Naive thymus-derived CD4-positive, alpha-beta T cell (primary cell): ENCODE results near the gene COMMD8. TPM values are rescaled to one million over a fixed set of nuclear protein-coding genes. Genes with fewer than 3 reads are reported as not detected.

Source experiments
- ATAC-seq: fragments of 150-1000 bp; cut with Tn5 transposase; 2 replicates; pipeline ENCODE4 v1.10.0; 2021; ENCODE audit warnings: mild to moderate bottlenecking, moderate library complexity
- CTCF ChIA-PET: fragments of 350-600 bp; sonication (Branson Sonifier 250); formaldehyde crosslinking; loops from one replicate; lab custom pipeline; 2021; ENCODE audit warnings: antibody characterized with exemption; lab: Charles Lee
- POLR2A ChIA-PET: fragments of 350-600 bp; sonication (Branson Sonifier 250); formaldehyde crosslinking; loops from one replicate; lab custom pipeline; 2021; ENCODE audit warnings: antibody characterized with exemption, inconsistent platforms; lab: Charles Lee
- DNase-seq, 9 donors: peaks; one replicate each; pipeline versions ENCODE4 v3.0.0 to v3.0.0-alpha.2; 2020 to 2022; ENCODE audit warnings: mixed read lengths in 1 of 9
- H3K27ac ChIP-seq: one replicate; pipeline ENCODE4 v1.7.0; 2013; ENCODE audit warnings: mild to moderate bottlenecking, low read depth, low read length, moderate library complexity
- H3K27me3 ChIP-seq, 2 donors: one replicate each; pipeline ENCODE4 v1.7.0; 2013; ENCODE audit warnings: low read length in 2 of 2, mild to moderate bottlenecking in 2 of 2, moderate library complexity in 2 of 2; ENCODE audit not compliant: control insufficient read depth in 2 of 2, insufficient read depth in 2 of 2
- H3K36me3 ChIP-seq, 3 experiments: 1 replicate in 2 of 3; 2 replicates in 1 of 3; pipeline ENCODE4 v1.7.0; 2013; ENCODE audit warnings: low read length in 3 of 3, mild to moderate bottlenecking in 3 of 3, moderate library complexity in 1 of 3; ENCODE audit not compliant: insufficient read depth in 3 of 3, control insufficient read depth in 2 of 3
- H3K4me1 ChIP-seq, 2 donors: one replicate each; pipeline ENCODE4 v1.7.0; 2013; ENCODE audit warnings: low read length in 2 of 2, mild to moderate bottlenecking in 2 of 2, moderate library complexity in 1 of 2; ENCODE audit not compliant: control insufficient read depth in 2 of 2, insufficient read depth in 2 of 2
- H3K4me3 ChIP-seq: 2 replicates; pipeline ENCODE4 v1.7.0; 2013; ENCODE audit warnings: mild to moderate bottlenecking, low read length
- H3K9me3 ChIP-seq, 3 experiments: 1 replicate in 2 of 3; 2 replicates in 1 of 3; pipeline ENCODE4 v1.7.0; 2013; ENCODE audit warnings: low read length in 3 of 3; ENCODE audit not compliant: control insufficient read depth in 2 of 3
- H3K27ac Mint-ChIP-seq, 9 donors: one replicate each; pipeline ENCODE4 v1.8.0; 2020 to 2022; ENCODE audit warnings: mixed read lengths in 9 of 9, mild to moderate bottlenecking in 8 of 9, moderate library complexity in 5 of 9, inconsistent platforms in 2 of 9
- H3K27me3 Mint-ChIP-seq, 5 donors: one replicate each; pipeline ENCODE4 v1.8.0; 2021 to 2022; ENCODE audit warnings: mixed read lengths in 5 of 5, mild to moderate bottlenecking in 1 of 5
- H3K36me3 Mint-ChIP-seq, 5 donors: one replicate each; pipeline ENCODE4 v1.8.0; 2020 to 2022; ENCODE audit warnings: mixed read lengths in 5 of 5, mild to moderate bottlenecking in 3 of 5, inconsistent platforms in 1 of 5
- H3K4me1 Mint-ChIP-seq, 7 donors: one replicate each; pipeline ENCODE4 v1.8.0; 2020 to 2022; ENCODE audit warnings: mixed read lengths in 7 of 7, mild to moderate bottlenecking in 3 of 7, inconsistent platforms in 1 of 7
- H3K4me3 Mint-ChIP-seq, 10 donors: one replicate each; pipeline ENCODE4 v1.8.0; 2020 to 2022; ENCODE audit warnings: mild to moderate bottlenecking in 10 of 10, mixed read lengths in 10 of 10, moderate library complexity in 6 of 10, inconsistent platforms in 2 of 10
- H3K9me3 Mint-ChIP-seq, 11 donors: one replicate each; pipeline ENCODE4 v1.8.0; 2020 to 2022; ENCODE audit warnings: mixed read lengths in 11 of 11, mild to moderate bottlenecking in 4 of 11, inconsistent platforms in 1 of 11, moderate library complexity in 1 of 11
- intact Hi-C, 2 donors: fragments of 100-400 bp; cut with micrococcal nuclease; formaldehyde crosslinking; loops; one replicate each; pipeline ENCODE4 v1.15.1; 2023
- polyA plus RNA-seq, 2 donors: library from polyadenylated mRNA; unstranded; fragments of 300-500 nt; fragmentation: Illumina TruSeq; gene quantifications; one replicate each; pipeline ENCODE4 v1.2.3, GENCODE V29; 2021
- total RNA-seq, 6 experiments: library from RNA in 5 of 6; stranded (reverse) in 5 of 6; gene quantifications; 1 replicate in 5 of 6; 2 replicates in 1 of 6; pipeline ENCODE4 v1.2.3 and lab custom pipeline; 2021 to 2026

COMMD8 gene
- total and polyA plus RNA-seq, 7 experiments from 2014 or later = 8.4 to 48.5 (median 17.4) TPM

- ATAC-seq (no peak), DNase-seq (no peak)
- Histone ChIP-seq H3K27me3 (no peaks in the 10 kb centered on the region), H3K9me3 (no peaks in the 10 kb centered on the region), H3K4me1 (no peaks in the 10 kb centered on the region), H3K36me3 (no peaks in the 10 kb centered on the region), H3K4me3 (no peak overlapping the region), H3K27ac (no peak overlapping the region)
- intact Hi-C loops = no loop called here
- no peaks in the 10 kb centered on the region for H3K27me3 Mint-ChIP-seq
- peak overlapping the region in 2 of 10 donors; percentile 7 to 29 for H3K4me3 Mint-ChIP-seq
- CTCF ChIA-PET = no interaction called here
- POLR2A ChIA-PET = no interaction called here
- peaks cover 0 to 38% (median 4%) of the 10 kb centered on the region in 5 donors for H3K36me3 Mint-ChIP-seq
- H3K4me1 Mint-ChIP-seq = peaks cover 5 to 20% (median 9%) of the 10 kb centered on the region in 7 donors
- H3K9me3 Mint-ChIP-seq = no peaks in the 10 kb centered on the region
- peak overlapping the region in 2 of 9 donors; percentile 22 to 57 for H3K27ac Mint-ChIP-seq
Observed at GRCh38 chr4:47442980-47443379, 20.5 kb downstream of the COMMD8 start.

GRCh38 chr4:47434931-47435330 is 28.6 kb downstream of the COMMD8 start:
- no peaks in the 10 kb centered on the region for H3K4me1 ChIP-seq
- no peaks in the 10 kb centered on the region for H3K27me3 ChIP-seq
- intact Hi-C loops = no loop called here
- POLR2A ChIA-PET = no interaction called here
- DNase-seq = no peak
- peaks cover 0 to 5% (median 0%) of the 10 kb centered on the region in 5 donors for H3K36me3 Mint-ChIP-seq
- peaks cover 0 to 3% (median 0%) of the 10 kb centered on the region in 11 donors for H3K9me3 Mint-ChIP-seq
- no peak for ATAC-seq
- no peaks in the 10 kb centered on the region for H3K9me3 ChIP-seq
- no peak overlapping the region for H3K4me3 ChIP-seq
- H3K4me1 Mint-ChIP-seq = no peaks in the 10 kb centered on the region
- H3K27ac Mint-ChIP-seq = no peak overlapping the region
- H3K27me3 Mint-ChIP-seq = peaks cover 0 to 15% (median 0%) of the 10 kb centered on the region in 5 donors
- no peaks in the 10 kb centered on the region for H3K36me3 ChIP-seq
- CTCF ChIA-PET = no interaction called here
- no peak overlapping the region for H3K27ac ChIP-seq
- no peak overlapping the region for H3K4me3 Mint-ChIP-seq

- no peak overlapping the region for H3K27ac ChIP-seq
- H3K27me3 ChIP-seq = no peaks in the 10 kb centered on the region
- ChIA-PET POLR2A (no interaction called here), CTCF (interaction anchor here (0.6 kb wide), 1 partner anchor 131 kb away, joined by 6 read pairs; no protein-coding TSS in a partner anchor)
- H3K27ac Mint-ChIP-seq = no peak overlapping the region
- no peaks in the 10 kb centered on the region for H3K4me1 ChIP-seq
- H3K4me3 ChIP-seq = no peak overlapping the region
- ATAC-seq = no peak
- no peaks in the 10 kb centered on the region for H3K9me3 ChIP-seq
- no peaks in the 10 kb centered on the region for H3K36me3 ChIP-seq
- H3K4me3 Mint-ChIP-seq = no peak overlapping the region
- H3K36me3 Mint-ChIP-seq = peaks cover 0 to 5% (median 0%) of the 10 kb centered on the region in 5 donors
- peaks cover 0 to 4% (median 0%) of the 10 kb centered on the region in 11 donors for H3K9me3 Mint-ChIP-seq
- intact Hi-C loops = no loop called here
- no peak for DNase-seq
- peaks cover 0 to 16% (median 0%) of the 10 kb centered on the region in 5 donors for H3K27me3 Mint-ChIP-seq
- no peaks in the 10 kb centered on the region for H3K4me1 Mint-ChIP-seq
Observed at GRCh38 chr4:47432749-47433148, 30.8 kb downstream of the COMMD8 start.

- Mint-ChIP-seq H3K4me3 (no peak overlapping the region), H3K27me3 (peaks cover 0 to 11% (median 7%) of the 10 kb centered on the region in 5 donors), H3K4me1 (no peaks in the 10 kb centered on the region), H3K36me3 (no peaks in the 10 kb centered on the region), H3K9me3 (peaks cover 0 to 1% (median 0%) of the 10 kb centered on the region in 11 donors), H3K27ac (no peak overlapping the region)
- H3K27me3 ChIP-seq = no peaks in the 10 kb centered on the region
- no peaks in the 10 kb centered on the region for H3K36me3 ChIP-seq
- intact Hi-C loops = no loop called here
- H3K4me1 ChIP-seq = no peaks in the 10 kb centered on the region
- no peak for DNase-seq
- no peak for ATAC-seq
- no peak overlapping the region for H3K27ac ChIP-seq
- no peaks in the 10 kb centered on the region for H3K9me3 ChIP-seq
- CTCF ChIA-PET = no interaction called here
- POLR2A ChIA-PET = no interaction called here
- no peak overlapping the region for H3K4me3 ChIP-seq
Observed at GRCh38 chr4:47427935-47428334, 35.6 kb downstream of the COMMD8 start.

GRCh38 chr4:47425628-47426027 is 37.9 kb downstream of the COMMD8 start:
- Mint-ChIP-seq H3K36me3 (no peaks in the 10 kb centered on the region), H3K27me3 (peaks cover 9 to 19% (median 12%) of the 10 kb centered on the region in 5 donors), H3K4me3 (no peak overlapping the region), H3K9me3 (peaks cover 0 to 1% (median 0%) of the 10 kb centered on the region in 11 donors), H3K4me1 (no peaks in the 10 kb centered on the region), H3K27ac (no peak overlapping the region)
- H3K36me3 ChIP-seq = no peaks in the 10 kb centered on the region
- H3K27ac ChIP-seq = no peak overlapping the region
- POLR2A ChIA-PET = no interaction called here
- intact Hi-C loops = no loop called here
- H3K27me3 ChIP-seq = no peaks in the 10 kb centered on the region
- ATAC-seq = no peak
- CTCF ChIA-PET = no interaction called here
- no peak for DNase-seq
- no peak overlapping the region for H3K4me3 ChIP-seq
- no peaks in the 10 kb centered on the region for H3K4me1 ChIP-seq
- no peaks in the 10 kb centered on the region for H3K9me3 ChIP-seq

- H3K27me3 ChIP-seq = no peaks in the 10 kb centered on the region
- H3K27ac Mint-ChIP-seq = no peak overlapping the region
- H3K4me1 ChIP-seq = no peaks in the 10 kb centered on the region
- ChIA-PET CTCF (no interaction called here), POLR2A (no interaction called here)
- H3K9me3 ChIP-seq = no peaks in the 10 kb centered on the region
- ATAC-seq = no peak
- DNase-seq = no peak
- H3K9me3 Mint-ChIP-seq = peaks cover 0 to 2% (median 0%) of the 10 kb centered on the region in 11 donors
- no peaks in the 10 kb centered on the region for H3K36me3 ChIP-seq
- no peak overlapping the region for H3K4me3 ChIP-seq
- no peaks in the 10 kb centered on the region for H3K4me1 Mint-ChIP-seq
- H3K27me3 Mint-ChIP-seq = peaks cover 3 to 23% (median 18%) of the 10 kb centered on the region in 5 donors
- intact Hi-C loops = no loop called here
- H3K36me3 Mint-ChIP-seq = no peaks in the 10 kb centered on the region
- no peak overlapping the region for H3K27ac ChIP-seq
- no peak overlapping the region for H3K4me3 Mint-ChIP-seq
Observed at GRCh38 chr4:47419296-47419695, 44.2 kb downstream of the COMMD8 start.

GRCh38 chr4:47418147-47418546 is 45.4 kb downstream of the COMMD8 start:
- H3K27me3 Mint-ChIP-seq = peaks cover 5 to 20% (median 18%) of the 10 kb centered on the region in 5 donors
- H3K9me3 ChIP-seq = no peaks in the 10 kb centered on the region
- no peaks in the 10 kb centered on the region for H3K36me3 ChIP-seq
- H3K27me3 ChIP-seq = no peaks in the 10 kb centered on the region
- H3K36me3 Mint-ChIP-seq = no peaks in the 10 kb centered on the region
- no peak for DNase-seq
- H3K4me3 ChIP-seq = no peak overlapping the region
- peaks cover 0 to 2% (median 0%) of the 10 kb centered on the region in 11 donors for H3K9me3 Mint-ChIP-seq
- H3K4me1 Mint-ChIP-seq = no peaks in the 10 kb centered on the region
- ChIA-PET CTCF (no interaction called here), POLR2A (no interaction called here)
- no peak for ATAC-seq
- no peak overlapping the region for H3K27ac Mint-ChIP-seq
- intact Hi-C loops = no loop called here
- no peak overlapping the region for H3K4me3 Mint-ChIP-seq
- H3K4me1 ChIP-seq = no peaks in the 10 kb centered on the region
- no peak overlapping the region for H3K27ac ChIP-seq
